HCT116 (cell line): Measurements from ENCODE around the gene SENP6. TPM values are rescaled to one million over a fixed set of nuclear protein-coding genes. Genes with fewer than 3 reads are reported as not detected.

Experiments
- ATAC-seq: fragments of 200-7000 bp; cut with Tn5 transposase; 2 replicates; pipeline ENCODE4 v1.9.1; 2020; ENCODE audit warnings: mild to moderate bottlenecking, moderate library complexity
- BruUV-seq: library from RNA; stranded (reverse); fragments of 400-500 nt; replicated peaks from 2 replicates; lab custom pipeline; 2021; lab: Mats Ljungman, UMichigan
- CTCF ChIA-PET: fragments of 300-600 bp; sonication (Branson Sonifier 250); formaldehyde crosslinking; loops from one replicate; lab custom pipeline; 2021; ENCODE audit warnings: antibody characterized with exemption; lab: Charles Lee
- POLR2A ChIA-PET: fragments of 300-600, 350-600 bp; sonication (Branson Sonifier 250); formaldehyde crosslinking; loops from one replicate; lab custom pipeline; 2021; ENCODE audit warnings: antibody characterized with exemption; lab: Charles Lee
- RAD21 ChIA-PET, 2 experiments: fragments of 300-600 bp; sonication (Branson Sonifier 250); formaldehyde crosslinking; loops; one replicate each; lab custom pipeline; 2023; ENCODE audit warnings: low total read pairs in 2 of 2; ENCODE audit not compliant: uncharacterized antibody in 2 of 2, unreplicated experiment in 2 of 2, low non-redundant PET in 1 of 2; lab: Charles Lee
- DNase-seq: peaks from one replicate; pipeline ENCODE4 v3.0.0-alpha.2; 2010; ENCODE audit warnings: low read depth, low spot score
- H2AFZ ChIP-seq: fragments of 200-600 bp; shearing (Covaris generic), sonication (generic); 2 replicates; pipeline ENCODE4 v1.6.1; 2017; ENCODE audit warnings: low read depth, mixed run types, mixed read lengths, antibody characterized with exemption, low read length; ENCODE audit not compliant: poor library complexity, severe bottlenecking
- H3K27ac ChIP-seq: 2 replicates; pipeline ENCODE4 v1.5.1; 2012; ENCODE audit warnings: low read depth, low read length
- H3K27me3 ChIP-seq: fragments of 200-600 bp; sonication (generic); 2 replicates; pipeline ENCODE4 v1.6.1; 2016; ENCODE audit warnings: mixed run types, low read length, mixed read lengths; ENCODE audit not compliant: insufficient read depth
- H3K36me3 ChIP-seq, 2 experiments: fragments of 200-500 bp in 1 of 2; fragments of 200-600 bp in 1 of 2; sonication (Bioruptor generic) in 1 of 2; sonication (generic) in 1 of 2; 2 replicates each; pipeline versions ENCODE4 v1.5.1 to v1.6.1; 2014 to 2016; ENCODE audit warnings: low read length in 2 of 2, inconsistent platforms in 1 of 2, mixed read lengths in 1 of 2, mixed run types in 1 of 2; ENCODE audit not compliant: insufficient read depth in 2 of 2, control insufficient read depth in 1 of 2
- H3K4me1 ChIP-seq, 2 experiments: fragments of 200-600 bp in 1 of 2; sonication (generic) in 1 of 2; 2 replicates each; pipeline versions ENCODE4 v1.5.1 to v1.6.1; 2012 to 2017; ENCODE audit warnings: low read length in 2 of 2, inconsistent platforms in 1 of 2, mild to moderate bottlenecking in 1 of 2, mixed read lengths in 1 of 2, mixed run types in 1 of 2, moderate library complexity in 1 of 2; ENCODE audit not compliant: insufficient read depth in 2 of 2, control insufficient read depth in 1 of 2
- H3K4me2 ChIP-seq: fragments of 200-600 bp; sonication (generic); 2 replicates; pipeline ENCODE4 v1.6.1; 2017; ENCODE audit warnings: mixed run types, low read length, mixed read lengths
- H3K4me3 ChIP-seq, 2 experiments: fragments of 200-600 bp in 1 of 2; sonication (generic) in 1 of 2; replicated peaks in 1 of 2; 2 replicates each; pipeline ENCODE4 v1.5.1; 2011 to 2016; ENCODE audit warnings: low read length in 2 of 2, control low read depth in 1 of 2, low read depth in 1 of 2, mild to moderate bottlenecking in 1 of 2, mixed read lengths in 1 of 2, mixed run types in 1 of 2
- H3K79me2 ChIP-seq: fragments of 200-600 bp; sonication (generic); 2 replicates; pipeline ENCODE4 v1.6.1; 2017; ENCODE audit warnings: mild to moderate bottlenecking, mixed run types, low read length, moderate library complexity, mixed read lengths; ENCODE audit not compliant: insufficient read depth
- H3K9ac ChIP-seq: fragments of 200-600 bp; sonication (generic); 2 replicates; pipeline ENCODE4 v1.6.1; 2016; ENCODE audit warnings: low read length, mixed read lengths
- H3K9me2 ChIP-seq: fragments of 200-600 bp; sonication (generic), shearing (Covaris generic); 2 replicates; pipeline ENCODE4 v1.6.1; 2017; ENCODE audit warnings: mixed run types, mild to moderate bottlenecking, moderate library complexity; ENCODE audit not compliant: insufficient read depth
- H3K9me3 ChIP-seq, 2 experiments: fragments of 200-500 bp in 1 of 2; fragments of 200-600 bp in 1 of 2; sonication (Bioruptor generic) in 1 of 2; sonication (generic) in 1 of 2; 2 replicates each; pipeline ENCODE4 v1.6.1; 2014 to 2017; ENCODE audit warnings: low read length in 2 of 2, mixed read lengths in 2 of 2, inconsistent platforms in 1 of 2, low read depth in 1 of 2, mild to moderate bottlenecking in 1 of 2, mixed run types in 1 of 2, moderate library complexity in 1 of 2; ENCODE audit not compliant: control insufficient read depth in 1 of 2, insufficient read depth in 1 of 2
- H4K20me1 ChIP-seq: fragments of 200-600 bp; sonication (generic), shearing (Covaris generic); 2 replicates; pipeline ENCODE4 v1.6.1; 2017; ENCODE audit warnings: mixed run types, mild to moderate bottlenecking, moderate library complexity; ENCODE audit not compliant: insufficient read depth
- ATF3 ChIP-seq: IDR thresholded peaks from 2 replicates; pipeline ENCODE4 v1.6.1; 2012
- CBX3 ChIP-seq: IDR thresholded peaks from 2 replicates; pipeline ENCODE4 v1.6.1; 2012; ENCODE audit warnings: low read depth
- ELF1 ChIP-seq: IDR thresholded peaks from 2 replicates; pipeline ENCODE4 v1.6.1; 2012; ENCODE audit warnings: low read depth, borderline replicate concordance
- EZH2 ChIP-seq: fragments of 200-600 bp; sonication (generic); IDR thresholded peaks from 2 replicates; pipeline ENCODE4 v1.6.1; 2017; ENCODE audit warnings: antibody characterized with exemption, mixed run types
- EZH2phosphoT487 ChIP-seq: fragments of 200-600 bp; IDR thresholded peaks from 2 replicates; pipeline ENCODE4 v1.6.1; 2018; ENCODE audit warnings: antibody characterized with exemption, borderline replicate concordance
- FOSL1 ChIP-seq: IDR thresholded peaks from 2 replicates; pipeline ENCODE4 v1.6.1; 2012; ENCODE audit warnings: low read depth
- JUND ChIP-seq: IDR thresholded peaks from 2 replicates; pipeline ENCODE4 v1.6.1; 2012
- MAX ChIP-seq: IDR thresholded peaks from 2 replicates; pipeline ENCODE4 v1.6.1; 2012
- POLR2AphosphoS5 ChIP-seq: IDR thresholded peaks from 2 replicates; pipeline ENCODE4 v1.6.1; 2011; ENCODE audit warnings: mild to moderate bottlenecking, low read depth, low read length, moderate library complexity
- REST ChIP-seq: IDR thresholded peaks from 2 replicates; pipeline ENCODE4 v1.6.1; 2012; ENCODE audit warnings: low read depth
- TCF7L2 ChIP-seq: IDR thresholded peaks from 2 replicates; pipeline ENCODE4 v1.7.0; 2011; ENCODE audit warnings: borderline replicate concordance, inconsistent platforms; ENCODE audit not compliant: insufficient read depth, insufficient read length; ENCODE audit errors: extremely low read depth
- ZFX ChIP-seq: fragments of 450-650 bp; IDR thresholded peaks from 2 replicates; pipeline ENCODE4 v1.6.1; 2017
- ZNF274 ChIP-seq: fragments of 200-500 bp; sonication (Bioruptor generic); IDR thresholded peaks from 2 replicates; pipeline ENCODE4 v1.6.1; 2014; ENCODE audit warnings: mild to moderate bottlenecking, low read depth, low read length, inconsistent platforms
- intact Hi-C: fragments of 100-400 bp; cut with micrococcal nuclease; formaldehyde crosslinking; loops from 2 replicates; pipeline ENCODE4 v1.10.0; 2022
- total RNA-seq: library from RNA; stranded (reverse); gene quantifications from one replicate; pipeline ENCODE4 v1.2.1, GENCODE V29; 2021; ENCODE audit not compliant: unreplicated experiment

SENP6 gene
- total RNA-seq, 1 experiment from 2014 or later, result 78.1 TPM

GRCh38 chr6:75666592-75666991 lies 64.9 kb downstream of the SENP6 start:
- Histone ChIP-seq H3K4me3 (no peak overlapping the region), H2AFZ (no peak overlapping the region), H3K27ac (no peak overlapping the region), H3K36me3 (peaks cover 13 to 27% of the 10 kb centered on the region in 2 experiments; a peak in 3 of 4 replicates), H3K79me2 (peaks cover 6% of the 10 kb centered on the region; the same call in 1 of the 2 replicates), H3K9ac (no peak overlapping the region), H4K20me1 (no peaks in the 10 kb centered on the region), H3K4me1 (no peaks in the 10 kb centered on the region), H3K4me2 (no peak overlapping the region), H3K9me3 (no peaks in the 10 kb centered on the region), H3K9me2 (no peaks in the 10 kb centered on the region), H3K27me3 (no peaks in the 10 kb centered on the region)
- no TSS peak for BruUV-seq
- ChIA-PET CTCF (no interaction called here), POLR2A (no interaction called here), RAD21 (no interaction called here)
- no peak for ATAC-seq
- intact Hi-C loops, result no loop called here
- TF ChIP-seq JUND, result no peak
- no peak for TF ChIP-seq ZFX
- TF ChIP-seq MAX, result no peak
- TF ChIP-seq EZH2phosphoT487, result no peak
- no peak for TF ChIP-seq EZH2
- TF ChIP-seq TCF7L2, result no peak
- TF ChIP-seq FOSL1, result no peak
- TF ChIP-seq ATF3, result no peak
- DNase-seq, result no peak

GRCh38 chr6:75673884-75674283 lies 72.2 kb downstream of the SENP6 start:
- H3K4me3 ChIP-seq, result no peak overlapping the region
- ChIA-PET CTCF (no interaction called here), RAD21 (no interaction called here), POLR2A (no interaction called here)
- H3K4me2 ChIP-seq, result no peak overlapping the region
- 0 out of 2 replicates have a peak, but pooled peaks cover 2% of the 10 kb centered on the region for H3K79me2 ChIP-seq
- no TSS peak for BruUV-seq
- H3K27ac ChIP-seq, result no peak overlapping the region
- no peaks in the 10 kb centered on the region for H3K4me1 ChIP-seq
- H3K9me2 ChIP-seq, result no peaks in the 10 kb centered on the region
- H4K20me1 ChIP-seq, result peaks cover 10% of the 10 kb centered on the region
- H3K9ac ChIP-seq, result no peak overlapping the region
- TF ChIP-seq ATF3 (no peak), CBX3 (no peak), ELF1 (no peak), REST (no peak), ZNF274 (no peak), POLR2AphosphoS5 (no peak)
- H3K36me3 ChIP-seq, result peaks cover 25 to 33% of the 10 kb centered on the region in 2 experiments
- H3K27me3 ChIP-seq, result no peaks in the 10 kb centered on the region
- no peak overlapping the region for H2AFZ ChIP-seq
- ATAC-seq, result no peak
- H3K9me3 ChIP-seq, result no peaks in the 10 kb centered on the region
- no peak for DNase-seq
- intact Hi-C loops, result no loop called here
